Tibial nerve (tissue), 3 donors: ENCODE results near the gene ZBTB20.

Source experiments
- POLR2A ChIP-seq, 2 donors: fragments of 450-650 bp; IDR thresholded peaks; one replicate each; pipeline ENCODE4 v1.6.1; 2017; ENCODE audit warnings: antibody characterized with exemption in 2 of 2, mild to moderate bottlenecking in 2 of 2, moderate library complexity in 2 of 2
- TF ChIP-seq, protein P1 (sequence below), 5 experiments: fragments of 200-600 bp in 3 of 5; fragments of 450-650 bp in 2 of 5; sonication (generic) in 3 of 5; IDR thresholded peaks; one replicate each; pipeline ENCODE4 v1.5.1; 2016 to 2019; ENCODE audit warnings: antibody characterized with exemption in 5 of 5, mild to moderate bottlenecking in 3 of 5, moderate library complexity in 2 of 5

GRCh38 chr3:114669614-114670013, 477.5 kb downstream of the ZBTB20 start:
- TF ChIP-seq, protein P1, sequence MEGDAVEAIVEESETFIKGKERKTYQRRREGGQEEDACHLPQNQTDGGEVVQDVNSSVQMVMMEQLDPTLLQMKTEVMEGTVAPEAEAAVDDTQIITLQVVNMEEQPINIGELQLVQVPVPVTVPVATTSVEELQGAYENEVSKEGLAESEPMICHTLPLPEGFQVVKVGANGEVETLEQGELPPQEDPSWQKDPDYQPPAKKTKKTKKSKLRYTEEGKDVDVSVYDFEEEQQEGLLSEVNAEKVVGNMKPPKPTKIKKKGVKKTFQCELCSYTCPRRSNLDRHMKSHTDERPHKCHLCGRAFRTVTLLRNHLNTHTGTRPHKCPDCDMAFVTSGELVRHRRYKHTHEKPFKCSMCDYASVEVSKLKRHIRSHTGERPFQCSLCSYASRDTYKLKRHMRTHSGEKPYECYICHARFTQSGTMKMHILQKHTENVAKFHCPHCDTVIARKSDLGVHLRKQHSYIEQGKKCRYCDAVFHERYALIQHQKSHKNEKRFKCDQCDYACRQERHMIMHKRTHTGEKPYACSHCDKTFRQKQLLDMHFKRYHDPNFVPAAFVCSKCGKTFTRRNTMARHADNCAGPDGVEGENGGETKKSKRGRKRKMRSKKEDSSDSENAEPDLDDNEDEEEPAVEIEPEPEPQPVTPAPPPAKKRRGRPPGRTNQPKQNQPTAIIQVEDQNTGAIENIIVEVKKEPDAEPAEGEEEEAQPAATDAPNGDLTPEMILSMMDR (IDR thresholded peaks at IDR 0.05) = no peak
- no peak for TF ChIP-seq POLR2A (IDR thresholded peaks at IDR 0.05)
